Natural killer cell treated with Interleukin-12 subunit alpha and Interleukin-12 subunit beta and Interleukin-15 and Interleukin-18, amount 100 ng/mL, for 72 hours (primary cell): ENCODE results near the gene COMMD2. TPM values are rescaled to one million over a fixed set of nuclear protein-coding genes. Genes with fewer than 3 reads are reported as not detected.

Experiments used
- ATAC-seq, 2 donors: fragments of 150-1000 bp; cut with Tn5 transposase in 1 of 2; sonication (Bioruptor Pico), chemical (Tn5 transposase) in 1 of 2; 2 replicates each; pipeline ENCODE4 v1.10.0; 2021
- DNase-seq: peaks from one replicate; pipeline ENCODE4 v3.0.0; 2022; ENCODE audit warnings: low spot score
- H3K27ac Mint-ChIP-seq, 2 donors: 1 replicate in 1 of 2; 2 replicates in 1 of 2; pipeline ENCODE4 v1.8.0; 2022; ENCODE audit warnings: mixed read lengths in 2 of 2, mild to moderate bottlenecking in 1 of 2, moderate library complexity in 1 of 2
- H3K27me3 Mint-ChIP-seq, 2 donors: 1 replicate in 1 of 2; 2 replicates in 1 of 2; pipeline ENCODE4 v1.8.0; 2022; ENCODE audit warnings: mixed read lengths in 2 of 2
- H3K36me3 Mint-ChIP-seq: one replicate; pipeline ENCODE4 v1.8.0; 2022; ENCODE audit warnings: mixed read lengths
- H3K4me1 Mint-ChIP-seq, 2 donors: 1 replicate in 1 of 2; 2 replicates in 1 of 2; pipeline ENCODE4 v1.8.0; 2022; ENCODE audit warnings: low read depth in 2 of 2, mixed read lengths in 2 of 2, mild to moderate bottlenecking in 1 of 2
- H3K4me3 Mint-ChIP-seq: one replicate; pipeline ENCODE4 v1.8.0; 2022; ENCODE audit warnings: mixed read lengths
- H3K9me3 Mint-ChIP-seq: 2 replicates; pipeline ENCODE4 v1.8.0; 2022; ENCODE audit warnings: mixed read lengths
- total RNA-seq, 2 donors: library from RNA; stranded (reverse); gene quantifications; one replicate each; pipeline ENCODE4 v1.2.3, GENCODE V29; 2022

Gene COMMD2
- total RNA-seq, 2 donors from 2014 or later, result 29.4 to 41.9 TPM

- H3K36me3 Mint-ChIP-seq, result no peaks in the 10 kb centered on the region
- DNase-seq (no peak), ATAC-seq (no peak)
- peaks cover 14 to 30% of the 10 kb centered on the region in 2 donors for H3K27me3 Mint-ChIP-seq
- no peak overlapping the region for H3K27ac Mint-ChIP-seq
- H3K9me3 Mint-ChIP-seq, result no peaks in the 10 kb centered on the region
- no peak overlapping the region for H3K4me3 Mint-ChIP-seq
- no peaks in the 10 kb centered on the region for H3K4me1 Mint-ChIP-seq
Observed at GRCh38 chr3:149776170-149776569, 23.9 kb upstream of the COMMD2 start.

GRCh38 chr3:149772861-149773260 lies 20.6 kb upstream of the COMMD2 start:
- no peaks in the 10 kb centered on the region for H3K36me3 Mint-ChIP-seq
- ATAC-seq, result no peak
- peaks cover 17 to 29% of the 10 kb centered on the region in 2 donors for H3K27me3 Mint-ChIP-seq
- H3K27ac Mint-ChIP-seq, result no peak overlapping the region
- no peaks in the 10 kb centered on the region for H3K9me3 Mint-ChIP-seq
- H3K4me1 Mint-ChIP-seq, result no peaks in the 10 kb centered on the region
- no peak overlapping the region for H3K4me3 Mint-ChIP-seq
- no peak for DNase-seq

- Mint-ChIP-seq H3K9me3 (no peaks in the 10 kb centered on the region), H3K36me3 (no peaks in the 10 kb centered on the region), H3K27me3 (peaks cover 14 to 24% of the 10 kb centered on the region in 2 donors), H3K4me3 (no peak overlapping the region), H3K27ac (no peak overlapping the region), H3K4me1 (no peaks in the 10 kb centered on the region)
- DNase-seq (no peak), ATAC-seq (peak in 1 of 2 donors; percentile 50)
Observed at GRCh38 chr3:149771652-149772271, 19.5 kb upstream of the COMMD2 start.

GRCh38 chr3:149770246-149770645 lies 18.0 kb upstream of the COMMD2 start:
- no peaks in the 10 kb centered on the region for H3K36me3 Mint-ChIP-seq
- no peak overlapping the region for H3K27ac Mint-ChIP-seq
- no peaks in the 10 kb centered on the region for H3K9me3 Mint-ChIP-seq
- DNase-seq, result no peak
- H3K4me1 Mint-ChIP-seq, result no peaks in the 10 kb centered on the region
- no peak for ATAC-seq
- no peak overlapping the region for H3K4me3 Mint-ChIP-seq
- H3K27me3 Mint-ChIP-seq, result peaks cover 19 to 31% of the 10 kb centered on the region in 2 donors

- Mint-ChIP-seq H3K4me1 (no peaks in the 10 kb centered on the region), H3K27ac (no peak overlapping the region), H3K4me3 (no peak overlapping the region), H3K9me3 (no peaks in the 10 kb centered on the region), H3K27me3 (peaks cover 23 to 31% of the 10 kb centered on the region in 2 donors), H3K36me3 (no peaks in the 10 kb centered on the region)
- DNase-seq (no peak), ATAC-seq (no peak)
Observed at GRCh38 chr3:149768704-149769103, 16.4 kb upstream of the COMMD2 start.

- no peaks in the 10 kb centered on the region for H3K4me1 Mint-ChIP-seq
- H3K27me3 Mint-ChIP-seq, result peaks cover 23 to 26% of the 10 kb centered on the region in 2 donors
- H3K36me3 Mint-ChIP-seq, result no peaks in the 10 kb centered on the region
- DNase-seq (no peak), ATAC-seq (no peak)
- H3K9me3 Mint-ChIP-seq, result no peaks in the 10 kb centered on the region
- H3K4me3 Mint-ChIP-seq, result no peak overlapping the region
- H3K27ac Mint-ChIP-seq, result no peak overlapping the region
Observed at GRCh38 chr3:149767720-149768119, 15.4 kb upstream of the COMMD2 start.

- Mint-ChIP-seq H3K4me3 (no peak overlapping the region), H3K4me1 (no peaks in the 10 kb centered on the region), H3K27me3 (peaks cover 15 to 22% of the 10 kb centered on the region in 2 donors), H3K36me3 (no peaks in the 10 kb centered on the region), H3K9me3 (no peaks in the 10 kb centered on the region), H3K27ac (no peak overlapping the region)
- DNase-seq (no peak), ATAC-seq (no peak)
Observed at GRCh38 chr3:149765762-149766334, 13.6 kb upstream of the COMMD2 start.

- no peak overlapping the region for H3K27ac Mint-ChIP-seq
- ATAC-seq (no peak), DNase-seq (no peak)
- H3K36me3 Mint-ChIP-seq, result no peaks in the 10 kb centered on the region
- no peak overlapping the region for H3K4me3 Mint-ChIP-seq
- no peaks in the 10 kb centered on the region for H3K9me3 Mint-ChIP-seq
- H3K27me3 Mint-ChIP-seq, result peaks cover 15 to 25% of the 10 kb centered on the region in 2 donors
- H3K4me1 Mint-ChIP-seq, result no peaks in the 10 kb centered on the region
Observed at GRCh38 chr3:149764302-149764701, 12.0 kb upstream of the COMMD2 start.

GRCh38 chr3:149763565-149764195 lies 11.4 kb upstream of the COMMD2 start:
- Mint-ChIP-seq H3K36me3 (no peaks in the 10 kb centered on the region), H3K27me3 (peaks cover 15 to 22% of the 10 kb centered on the region in 2 donors), H3K9me3 (no peaks in the 10 kb centered on the region), H3K27ac (no peak overlapping the region), H3K4me1 (no peaks in the 10 kb centered on the region), H3K4me3 (no peak overlapping the region)
- ATAC-seq (no peak), DNase-seq (no peak)

GRCh38 chr3:149753717-149754116 lies 1.4 kb upstream of the COMMD2 start:
- no peaks in the 10 kb centered on the region for H3K36me3 Mint-ChIP-seq
- ATAC-seq, result no peak
- H3K27me3 Mint-ChIP-seq, result peaks cover 5 to 14% of the 10 kb centered on the region in 2 donors
- DNase-seq, result no peak
- peaks cover 9 to 20% of the 10 kb centered on the region in 2 donors for H3K4me1 Mint-ChIP-seq
- peak overlapping the region; percentile 38 for H3K4me3 Mint-ChIP-seq
- H3K9me3 Mint-ChIP-seq, result no peaks in the 10 kb centered on the region
- peak overlapping the region in 1 of 2 donors; percentile 95 for H3K27ac Mint-ChIP-seq

- ATAC-seq (no peak), DNase-seq (no peak)
- H3K27me3 Mint-ChIP-seq, result peaks cover 5 to 11% of the 10 kb centered on the region in 2 donors
- peaks cover 9% of the 10 kb centered on the region for H3K36me3 Mint-ChIP-seq
- peak overlapping the region; percentile 97 for H3K4me3 Mint-ChIP-seq
- peaks cover 9 to 24% of the 10 kb centered on the region in 2 donors for H3K4me1 Mint-ChIP-seq
- H3K27ac Mint-ChIP-seq, result peak overlapping the region; percentile 81 to 95
- no peaks in the 10 kb centered on the region for H3K9me3 Mint-ChIP-seq
Observed at GRCh38 chr3:149752788-149753136, 473 bp upstream of the COMMD2 start.

- peak overlapping the region; percentile 97 for H3K4me3 Mint-ChIP-seq
- H3K27ac Mint-ChIP-seq, result peak overlapping the region; percentile 81 to 95
- H3K36me3 Mint-ChIP-seq, result peaks cover 18% of the 10 kb centered on the region
- DNase-seq, result no peak
- peaks cover 9 to 24% of the 10 kb centered on the region in 2 donors for H3K4me1 Mint-ChIP-seq
- ATAC-seq, result no peak
- peaks cover 5% of the 10 kb centered on the region in 2 donors for H3K27me3 Mint-ChIP-seq
- H3K9me3 Mint-ChIP-seq, result no peaks in the 10 kb centered on the region
Observed at GRCh38 chr3:149751551-149751950, 738 bp downstream of the COMMD2 start.

- ATAC-seq (no peak), DNase-seq (no peak)
- H3K36me3 Mint-ChIP-seq, result peaks cover 29% of the 10 kb centered on the region
- H3K4me3 Mint-ChIP-seq, result no peak overlapping the region
- H3K9me3 Mint-ChIP-seq, result no peaks in the 10 kb centered on the region
- no peak overlapping the region for H3K27ac Mint-ChIP-seq
- peaks cover 3 to 10% of the 10 kb centered on the region in 2 donors for H3K4me1 Mint-ChIP-seq
- no peaks in the 10 kb centered on the region for H3K27me3 Mint-ChIP-seq
Observed at GRCh38 chr3:149744606-149745005, 7.7 kb downstream of the COMMD2 start.

- no peak overlapping the region for H3K27ac Mint-ChIP-seq
- H3K27me3 Mint-ChIP-seq, result no peaks in the 10 kb centered on the region
- ATAC-seq (no peak), DNase-seq (no peak)
- peaks cover 3 to 11% of the 10 kb centered on the region in 2 donors for H3K4me1 Mint-ChIP-seq
- no peaks in the 10 kb centered on the region for H3K9me3 Mint-ChIP-seq
- peaks cover 32% of the 10 kb centered on the region for H3K36me3 Mint-ChIP-seq
- H3K4me3 Mint-ChIP-seq, result no peak overlapping the region
Observed at GRCh38 chr3:149744151-149744550, 8.1 kb downstream of the COMMD2 start.
